Thyroid gland (tissue), 4 donors: ENCODE measurements around the gene WBP4. TPM values are rescaled to one million over a fixed set of nuclear protein-coding genes. Genes with fewer than 3 reads are reported as not detected.
"Not testable (repeated sequence)": the region's sequence is repeated elsewhere in the genome, so short reads cannot be mapped to it uniquely, and the experiment has no call there.

Experiments
- DNase-seq, 2 donors: peaks; one replicate each; pipeline ENCODE4 v3.0.0-alpha.2; 2019
- H3K27ac ChIP-seq, 3 donors: fragments of 200-600 bp; sonication (generic); 1 replicate in 2 of 3; 2 replicates in 1 of 3; pipeline ENCODE4 v1.5.1; 2016 to 2019; ENCODE audit warnings: mild to moderate bottlenecking in 1 of 3, moderate library complexity in 1 of 3
- H3K27me3 ChIP-seq: fragments of 200-600 bp; sonication (generic); one replicate; pipeline ENCODE4 v1.5.1; 2019
- H3K36me3 ChIP-seq, 2 donors: fragments of 200-600 bp; sonication (generic); one replicate each; pipeline ENCODE4 v1.5.1; 2016 to 2019
- H3K4me1 ChIP-seq, 2 donors: fragments of 200-600 bp; sonication (generic); one replicate each; pipeline ENCODE4 v1.5.1; 2017 to 2019
- H3K4me3 ChIP-seq, 3 donors: fragments of 200-600 bp; sonication (generic); replicated peaks in 1 of 3; 1 replicate in 2 of 3; 2 replicates in 1 of 3; pipeline ENCODE4 v1.5.1; 2016; ENCODE audit warnings: mild to moderate bottlenecking in 1 of 3
- H3K9me3 ChIP-seq: fragments of 200-600 bp; sonication (generic); one replicate; pipeline ENCODE4 v1.5.1; 2017
- CTCF ChIP-seq, 6 experiments: fragments of 200-600 bp in 3 of 6; fragments of 450-650 bp in 3 of 6; sonication (generic) in 3 of 6; IDR thresholded peaks; one replicate each; pipeline ENCODE4 v1.5.1; 2016 to 2019; ENCODE audit warnings: antibody characterized with exemption in 6 of 6, mild to moderate bottlenecking in 2 of 6, inconsistent platforms in 1 of 6, moderate library complexity in 1 of 6
- POLR2A ChIP-seq, 2 donors: fragments of 450-650 bp; IDR thresholded peaks; one replicate each; pipeline ENCODE4 v1.6.1; 2017; ENCODE audit warnings: antibody characterized with exemption in 2 of 2, mild to moderate bottlenecking in 2 of 2, moderate library complexity in 1 of 2
- WGBS, 2 donors: methylation state at CpG; one replicate each; pipeline ENCODE4 v1.1.5; 2017; 5-methylcytosine and 5-hydroxymethylcytosine counted together
- intact Hi-C: fragments of 100-400 bp; cut with DNase I; formaldehyde crosslinking; loops from one replicate; pipeline ENCODE4 v1.15.1; 2023
- total RNA-seq, 4 donors: library from RNA; depleted of rRNA; stranded (reverse); fragments of >200 nt; gene quantifications; one replicate each; pipeline ENCODE4 v1.2.3, GENCODE V29; 2016

WBP4 gene
- total RNA-seq, 4 donors from 2014 or later: 9.4 to 19.2 (median 10.6) TPM

- Histone ChIP-seq H3K4me3 (no peak overlapping the region), H3K27me3 (no peaks in the 10 kb centered on the region), H3K36me3 (no peaks in the 10 kb centered on the region), H3K9me3 (no peaks in the 10 kb centered on the region), H3K27ac (no peak overlapping the region), H3K4me1 (no peaks in the 10 kb centered on the region)
- no peak for DNase-seq
- intact Hi-C loops: no loop called here
- WGBS, 2 donors: 64% methylated on average over 2 of the region's 2 CpGs
- TF ChIP-seq CTCF (IDR thresholded peaks at IDR 0.05) (no peak), POLR2A (IDR thresholded peaks at IDR 0.05) (no peak)
Measured at GRCh38 chr13:41122838-41123237, 61.5 kb downstream of the WBP4 start.

- Histone ChIP-seq H3K36me3 (no peaks in the 10 kb centered on the region), H3K27ac (no peak overlapping the region), H3K4me3 (no peak overlapping the region), H3K9me3 (no peaks in the 10 kb centered on the region), H3K27me3 (no peaks in the 10 kb centered on the region), H3K4me1 (peaks cover 19 to 27% of the 10 kb centered on the region in 2 donors)
- TF ChIP-seq POLR2A (IDR thresholded peaks at IDR 0.05): no peak
- TF ChIP-seq CTCF (IDR thresholded peaks at IDR 0.05): no peak
- 86 to 92% methylated on average over 3 of the region's 3 CpGs for WGBS, 2 donors
- intact Hi-C loops: no loop called here
- DNase-seq: no peak
Measured at GRCh38 chr13:41127701-41128100, 66.4 kb downstream of the WBP4 start.

GRCh38 chr13:41130356-41130755, 69.0 kb downstream of the WBP4 start:
- WGBS, 2 donors: 85 to 86% methylated on average over 3 of the region's 3 CpGs
- no peak for DNase-seq

GRCh38 chr13:41131189-41131588, 69.9 kb downstream of the WBP4 start:
- H3K27ac ChIP-seq, H3K9me3 ChIP-seq, DNase-seq, H3K4me3 ChIP-seq, H3K36me3 ChIP-seq, H3K27me3 ChIP-seq, intact Hi-C loops: not testable (repeated sequence)
- peaks cover 19 to 32% of the 10 kb centered on the region in 2 donors for H3K4me1 ChIP-seq
- WGBS, 2 donors: 90 to 93% methylated on average over 4 of the region's 4 CpGs

More at GRCh38 chr13:41130356-41130755, 69.0 kb downstream of the WBP4 start:
- Histone ChIP-seq H3K9me3 (no peaks in the 10 kb centered on the region), H3K36me3 (no peaks in the 10 kb centered on the region), H3K4me1 (peaks cover 19 to 32% of the 10 kb centered on the region in 2 donors), H3K27ac (no peak overlapping the region), H3K4me3 (no peak overlapping the region), H3K27me3 (no peaks in the 10 kb centered on the region)
- intact Hi-C loops: no loop called here
- TF ChIP-seq POLR2A (IDR thresholded peaks at IDR 0.05) (no peak), CTCF (IDR thresholded peaks at IDR 0.05) (no peak)

GRCh38 chr13:41131660-41132511, 70.6 kb downstream of the WBP4 start:
- intact Hi-C loops, H3K36me3 ChIP-seq, H3K27me3 ChIP-seq, H3K9me3 ChIP-seq: not testable (repeated sequence)
- peaks cover 19 to 32% of the 10 kb centered on the region in 2 donors for H3K4me1 ChIP-seq
- peak overlapping the region; percentile 50 to 83 (median 80) for H3K4me3 ChIP-seq
- H3K27ac ChIP-seq: peak overlapping the region; percentile 37 to 76 (median 64)
- peak in 1 of 2 donors; percentile 3 for DNase-seq
- WGBS, 2 donors: 21 to 39% methylated on average over 26 to 39 of the region's 48 CpGs

- peak; percentile 94 to 97 for DNase-seq
- H3K9me3 ChIP-seq: no peaks in the 10 kb centered on the region
- peaks cover 19 to 32% of the 10 kb centered on the region in 2 donors for H3K4me1 ChIP-seq
- H3K4me3 ChIP-seq: peak within 1 kb of the TSS; percentile 50 to 83 (median 80)
- intact Hi-C loops: no loop called here
- peak within 1 kb of the TSS; percentile 37 to 76 (median 64) for H3K27ac ChIP-seq
- no peaks in the 10 kb centered on the region for H3K36me3 ChIP-seq
- peak in 1 of 2 donors; percentile 78 for TF ChIP-seq POLR2A (IDR thresholded peaks at IDR 0.05)
- no peak for TF ChIP-seq CTCF (IDR thresholded peaks at IDR 0.05)
- no peaks in the 10 kb centered on the region for H3K27me3 ChIP-seq
- WGBS, 2 donors: 0% methylated on average over 33 to 40 of the region's 45 CpGs
Measured at GRCh38 chr13:41132512-41133152, 71.3 kb downstream of the WBP4 start, which contains the start of gene KBTBD6. TSS of gene KBTBD6 (minus strand) at chr13:41132802. CDS start at chr13:41132511, 291 bp downstream.
